NCI-H524 treated with DMSO at 0.1 percent for 48 hours (cell line): ENCODE results near the gene CLEC4C.

Experiments
- DNase-seq: peaks from one replicate; lab custom pipeline; 2025; lab: John Stamatoyannopoulos, UW

CLEC4C gene

GRCh38 chr12:7723926-7724325, 23.2 kb downstream of the CLEC4C start:
- DNase-seq = no peak

GRCh38 chr12:7719946-7720730, 27.0 kb downstream of the CLEC4C start:
- no peak for DNase-seq

DNA sequence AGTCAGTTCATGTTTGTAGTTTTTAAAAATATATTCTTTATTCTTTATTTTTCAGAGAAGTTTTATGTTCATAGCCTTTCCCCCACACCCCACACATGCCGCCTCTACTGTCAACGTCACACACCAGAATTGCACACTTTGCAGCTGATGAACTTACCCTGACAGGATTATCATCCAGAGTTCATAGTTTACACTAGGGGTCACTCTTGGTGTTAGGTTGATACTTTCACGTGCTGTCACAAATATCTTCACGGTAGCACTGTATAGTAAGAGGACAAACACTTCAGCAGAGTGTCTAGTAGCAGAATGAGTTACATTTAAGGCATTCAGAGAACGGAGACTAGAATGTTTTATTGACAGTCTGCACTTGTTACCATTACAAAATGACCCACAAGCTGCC, 30.8 kb downstream of the CLEC4C start:
- no peak for DNase-seq

- DNase-seq = no peak
Measured at GRCh38 chr12:7712841-7713442, 34.2 kb downstream of the CLEC4C start.

DNA sequence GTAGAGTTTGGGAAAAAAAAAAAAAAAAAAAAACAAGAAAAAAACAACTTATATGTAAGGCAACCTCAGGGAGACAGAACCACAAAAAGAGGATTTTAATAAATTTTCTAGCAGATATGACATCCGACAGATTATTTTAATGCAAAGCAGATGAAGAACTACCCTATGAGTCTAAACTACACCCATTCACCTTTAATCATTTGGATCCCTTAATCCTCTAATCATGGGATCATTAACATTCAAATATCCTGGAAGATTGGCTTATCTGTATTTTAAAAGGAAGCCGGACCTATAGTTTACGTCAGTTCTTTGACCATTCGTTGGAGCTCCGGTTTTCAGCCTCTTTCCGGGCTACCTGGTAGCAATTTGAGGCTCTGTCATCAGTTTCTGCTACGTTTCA, 36.0 kb downstream of the CLEC4C start, which contains the start of gene DPPA3:
TSS of gene DPPA3 (plus strand) at position 301 of the 400 bp plus-strand sequence. CDS start 138 bp downstream, outside the sequence.
- no peak for DNase-seq

- DNase-seq = no peak
Measured at GRCh38 chr12:7709969-7710675, 37.1 kb downstream of the CLEC4C start.

- no peak for DNase-seq
Measured at GRCh38 chr12:7705846-7706245, 41.3 kb downstream of the CLEC4C start.

DNA sequence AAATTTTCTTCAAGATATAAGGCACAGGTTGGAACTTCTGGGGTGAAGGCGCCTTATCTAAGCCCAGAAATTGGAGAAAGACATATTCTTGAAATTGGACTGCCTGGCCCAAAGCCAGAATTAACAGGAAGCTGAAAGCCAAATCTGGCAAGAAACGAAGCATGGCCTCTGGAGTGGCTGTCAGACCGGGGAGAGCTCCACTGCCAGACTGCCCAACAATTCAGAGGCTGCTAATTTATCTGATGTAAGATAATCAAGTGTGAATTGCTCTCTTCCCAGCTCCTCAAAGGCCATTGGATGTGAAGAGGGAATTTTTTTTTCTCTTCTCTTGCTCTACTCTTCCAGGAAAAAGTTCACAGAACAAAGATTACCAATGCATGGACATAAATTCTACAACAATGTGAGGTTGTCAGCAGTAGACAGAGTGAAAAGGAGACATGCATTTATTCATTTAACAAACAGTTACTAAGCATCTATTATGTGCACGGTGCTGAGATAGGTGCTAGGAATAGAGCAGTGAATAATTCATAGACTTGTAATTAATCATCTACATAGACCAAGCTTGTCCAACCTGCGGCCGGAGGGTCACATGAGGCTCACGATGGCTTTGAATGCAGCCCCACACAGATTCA, 51.5 kb downstream of the CLEC4C start, which contains the start of gene GDF3:
TSS of gene GDF3 (minus strand) at position 210 of the 632 bp plus-strand sequence. CDS start at position 163, 47 bp downstream.
- no peak for DNase-seq

DNA sequence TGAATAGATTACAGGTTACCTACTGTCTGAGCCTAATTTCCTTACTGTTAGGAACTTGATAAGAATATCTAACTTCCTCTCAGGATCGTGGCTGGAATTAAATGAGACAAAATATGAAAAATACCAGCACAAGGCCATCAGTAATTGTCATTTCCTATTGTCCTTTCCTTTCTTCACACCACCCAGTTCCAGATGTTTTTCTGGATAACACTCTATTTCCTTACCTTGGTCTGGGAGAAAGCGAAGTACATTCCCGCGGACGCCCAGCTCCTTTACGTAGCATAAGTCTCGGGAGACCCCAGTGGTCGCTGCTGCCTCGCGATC, 52.0 kb downstream of the CLEC4C start:
- DNase-seq = no peak

GRCh38 chr12:7694556-7695236, 52.5 kb downstream of the CLEC4C start:
- DNase-seq = no peak

- DNase-seq = no peak
Measured at GRCh38 chr12:7693793-7694192, 53.4 kb downstream of the CLEC4C start.

- no peak for DNase-seq
Measured at GRCh38 chr12:7681535-7681934, 65.6 kb downstream of the CLEC4C start.
